HG02798 (cell line): ENCODE measurements around the gene KLHDC9.
"Not testable (repeated sequence)": the region's sequence is repeated elsewhere in the genome, so short reads cannot be mapped to it uniquely, and the experiment has no call there.

Experiments used
- ATAC-seq: cut with Tn5 transposase; IDR thresholded peaks from one replicate; pipeline ENCODE4 v1.9.1; 2021; ENCODE audit warnings: mild to moderate bottlenecking; ENCODE audit not compliant: unreplicated experiment, poor library complexity

Gene KLHDC9, protein sequence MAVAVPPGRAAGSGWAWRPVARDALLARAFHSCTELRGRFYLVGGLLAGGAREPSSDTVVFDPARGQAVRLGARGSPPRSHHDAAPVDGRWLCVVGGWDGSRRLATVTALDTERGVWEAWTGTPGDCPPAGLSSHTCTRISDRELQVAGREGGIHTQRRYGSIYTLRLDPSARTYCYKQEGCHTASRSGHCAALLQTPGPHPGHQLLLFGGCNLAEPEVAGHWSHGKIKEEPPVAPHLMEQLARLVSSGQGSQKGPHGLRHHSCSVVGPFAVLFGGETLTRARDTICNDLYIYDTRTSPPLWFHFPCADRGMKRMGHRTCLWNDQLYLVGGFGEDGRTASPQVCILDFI

DNA sequence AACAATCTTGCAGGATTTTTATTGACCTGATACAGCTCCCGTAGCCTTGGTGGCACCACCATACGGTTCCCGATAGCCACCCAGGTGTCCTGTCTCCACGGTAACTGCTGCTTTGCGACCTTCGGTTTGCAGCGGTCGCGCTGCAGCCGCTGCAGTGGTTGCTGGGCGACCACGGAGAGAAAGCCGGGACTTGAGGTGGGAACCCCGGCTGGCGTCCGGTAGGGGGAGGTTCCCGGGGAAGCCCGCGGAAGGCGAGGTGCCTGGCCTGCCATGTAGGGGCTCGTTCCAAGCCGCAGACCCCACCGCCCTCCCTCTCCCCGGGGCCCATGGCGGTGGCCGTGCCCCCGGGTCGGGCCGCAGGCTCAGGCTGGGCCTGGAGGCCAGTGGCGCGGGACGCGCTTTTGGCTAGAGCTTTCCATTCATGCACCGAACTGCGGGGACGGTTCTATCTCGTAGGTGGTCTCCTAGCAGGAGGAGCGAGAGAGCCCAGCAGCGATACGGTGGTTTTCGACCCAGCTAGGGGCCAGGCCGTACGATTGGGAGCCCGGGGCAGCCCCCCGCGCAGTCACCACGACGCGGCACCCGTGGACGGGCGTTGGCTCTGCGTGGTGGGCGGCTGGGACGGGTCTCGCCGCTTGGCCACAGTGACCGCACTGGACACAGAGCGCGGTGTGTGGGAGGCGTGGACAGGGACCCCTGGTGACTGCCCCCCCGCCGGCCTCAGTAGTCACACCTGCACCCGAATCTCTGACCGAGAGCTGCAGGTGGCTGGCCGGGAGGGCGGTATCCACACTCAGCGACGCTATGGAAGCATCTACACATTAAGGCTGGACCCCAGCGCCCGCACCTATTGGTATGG is at the start of gene KLHDC9:
Gene KLHDC9, plus strand, starts transcription at position 152 of the 859 bp plus-strand sequence. Its CDS starts 175 bp downstream, at position 327.
- ATAC-seq = peak; percentile 77

DNA sequence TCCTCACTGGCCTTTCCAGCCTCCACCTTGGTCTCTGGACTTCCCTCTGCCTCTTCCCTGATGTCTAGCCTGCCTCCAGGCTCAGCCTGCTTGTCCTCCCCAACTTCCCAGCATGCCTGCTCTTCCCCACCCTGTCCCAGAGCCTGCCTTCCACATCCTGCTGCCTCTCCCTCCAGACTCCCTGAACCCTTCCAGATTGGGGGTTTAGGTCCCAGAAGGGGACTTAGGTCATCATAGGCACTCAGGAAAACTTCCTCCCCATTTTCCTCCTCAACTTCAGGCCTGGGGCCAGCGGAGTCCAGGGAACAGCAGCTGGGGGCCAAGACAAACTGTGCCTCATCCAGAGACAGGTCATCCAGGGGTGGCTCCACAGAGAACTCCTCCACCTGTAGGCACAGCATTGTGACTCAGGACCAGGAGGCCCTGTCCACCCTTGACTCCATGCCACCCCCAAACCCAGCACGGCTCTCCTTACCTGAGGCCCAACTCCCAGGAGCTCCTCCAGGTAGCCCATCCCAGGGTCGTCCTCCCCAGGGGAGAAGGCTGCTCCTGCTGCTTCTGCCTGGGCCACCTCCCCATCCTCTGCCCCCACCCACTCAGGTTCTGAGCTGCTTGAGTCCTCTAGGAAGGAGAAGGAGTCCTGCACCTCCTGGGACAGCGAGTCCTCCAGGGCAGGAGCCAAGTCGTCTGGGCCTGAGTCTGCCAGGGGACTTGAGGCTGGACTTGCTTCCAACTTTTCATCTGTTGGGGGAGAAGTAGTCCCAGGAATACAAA is 49.0 kb upstream of the KLHDC9 start:
- ATAC-seq = no peak

DNA sequence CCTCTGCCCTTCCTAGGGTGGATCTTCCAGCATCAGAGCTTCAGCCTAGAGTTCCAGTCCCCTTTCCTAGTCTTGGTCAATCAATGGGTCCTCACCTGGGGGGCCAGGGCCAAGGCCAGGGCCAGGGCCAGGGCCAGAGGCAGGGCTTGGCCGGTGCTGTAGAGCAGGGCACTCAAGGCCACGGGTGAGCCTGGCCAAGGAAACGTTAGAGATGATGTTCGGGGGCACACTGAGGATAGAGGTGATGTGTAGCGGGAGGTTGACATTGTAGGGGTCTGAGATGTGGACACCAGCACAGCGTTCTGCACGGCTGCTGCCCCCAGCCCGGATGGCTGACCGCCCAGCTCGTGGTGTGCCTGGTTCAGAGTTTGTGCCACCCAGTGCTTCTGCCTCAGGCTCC is 46.9 kb upstream of the KLHDC9 start:
- no peak for ATAC-seq

DNA sequence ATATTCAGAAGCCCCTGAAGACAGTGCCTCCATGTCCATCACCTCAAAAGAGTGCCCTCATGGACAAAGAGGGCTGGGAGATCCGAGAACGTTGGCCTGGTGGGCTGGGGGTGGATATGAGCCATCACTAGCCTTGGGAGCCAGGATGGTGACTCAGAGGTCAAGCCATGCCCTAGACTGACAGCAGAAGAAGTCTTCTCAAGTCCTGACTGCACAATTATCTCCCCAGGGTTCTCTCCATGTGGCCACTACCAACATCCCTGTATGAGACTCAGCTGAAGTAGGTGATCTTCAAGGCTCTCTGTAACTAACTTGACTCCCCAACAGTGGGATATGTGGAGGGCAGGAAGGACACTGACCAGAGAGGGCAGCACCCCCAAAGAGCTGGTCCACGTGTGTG is 45.3 kb upstream of the KLHDC9 start:
- no peak for ATAC-seq

DNA sequence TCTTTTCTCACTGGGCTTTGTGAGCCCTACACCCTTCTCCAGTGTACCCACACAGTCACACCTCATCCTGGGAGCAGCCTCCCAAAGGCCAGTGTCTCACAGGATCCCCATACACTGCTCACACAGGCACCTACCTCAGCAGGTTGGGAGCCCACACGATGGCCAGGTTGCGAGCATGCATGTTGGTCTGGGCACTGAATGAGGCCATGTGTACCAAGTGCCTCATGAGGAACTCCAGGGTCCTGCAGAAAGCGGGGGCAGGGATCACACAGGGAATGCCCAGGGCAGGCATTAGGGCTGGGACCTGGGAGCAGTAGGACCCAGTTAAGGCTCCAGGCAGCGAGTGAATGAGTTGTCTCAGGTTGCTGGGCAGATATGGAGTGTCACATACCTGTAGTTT is 43.9 kb upstream of the KLHDC9 start:
- ATAC-seq = no peak

DNA sequence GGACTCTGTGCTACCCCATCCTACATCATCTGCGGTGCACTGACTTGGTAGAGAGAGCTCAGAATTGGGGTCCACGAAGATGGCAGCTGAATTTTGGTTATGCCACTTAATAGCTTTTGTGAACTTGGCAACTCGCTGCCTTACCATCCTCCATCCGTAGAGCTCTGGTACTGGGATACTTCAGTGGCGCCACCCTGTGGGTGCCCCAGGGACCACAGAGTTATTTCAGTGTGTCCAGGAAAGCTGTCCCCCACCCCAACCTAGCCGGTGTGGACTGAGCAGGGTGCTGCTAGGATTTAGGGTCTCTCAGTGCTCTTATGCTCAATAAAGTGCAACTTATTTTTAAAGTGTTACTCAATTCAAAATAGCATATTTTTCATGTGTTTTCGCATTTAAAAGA is 43.4 kb upstream of the KLHDC9 start:
- ATAC-seq = no peak

DNA sequence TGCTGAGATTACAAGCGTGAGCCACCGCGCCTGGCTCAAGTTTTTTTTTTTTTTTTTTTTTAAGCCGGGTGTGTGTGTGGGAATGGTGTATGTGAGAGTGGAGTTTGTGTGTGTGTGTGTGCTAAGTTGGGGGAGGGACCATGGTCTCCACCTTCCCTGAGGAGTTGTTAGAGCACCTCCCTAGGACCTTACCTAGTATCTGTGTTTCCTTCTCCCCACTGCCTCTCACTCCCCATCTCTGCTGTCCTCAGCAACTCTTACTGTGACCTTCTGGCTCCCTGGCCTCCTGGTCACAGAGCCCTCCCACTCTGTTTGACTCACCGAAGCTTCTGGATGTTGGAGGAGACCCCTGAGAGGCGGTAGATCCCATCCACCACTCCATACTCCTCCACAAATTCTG is 38.9 kb upstream of the KLHDC9 start:
- ATAC-seq = no peak

DNA sequence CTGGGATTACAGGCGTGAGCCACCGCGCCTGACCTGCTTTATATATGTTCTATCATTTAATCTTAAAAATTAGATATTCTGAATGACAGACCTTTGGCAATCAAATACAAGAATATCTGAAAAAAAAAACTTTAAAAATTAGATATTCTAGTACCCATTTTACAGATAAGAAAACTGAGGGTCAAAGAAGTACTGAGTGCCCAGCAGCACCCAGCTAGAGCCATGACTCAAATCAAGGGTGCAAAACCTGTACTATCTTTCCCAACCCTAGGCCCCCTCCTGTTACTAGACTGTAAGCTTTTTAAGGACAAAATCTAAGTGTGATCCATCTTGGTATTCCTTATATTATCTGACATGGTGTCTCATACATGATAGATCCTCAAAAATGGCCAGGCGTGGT is 36.7 kb upstream of the KLHDC9 start:
- ATAC-seq = no peak

DNA sequence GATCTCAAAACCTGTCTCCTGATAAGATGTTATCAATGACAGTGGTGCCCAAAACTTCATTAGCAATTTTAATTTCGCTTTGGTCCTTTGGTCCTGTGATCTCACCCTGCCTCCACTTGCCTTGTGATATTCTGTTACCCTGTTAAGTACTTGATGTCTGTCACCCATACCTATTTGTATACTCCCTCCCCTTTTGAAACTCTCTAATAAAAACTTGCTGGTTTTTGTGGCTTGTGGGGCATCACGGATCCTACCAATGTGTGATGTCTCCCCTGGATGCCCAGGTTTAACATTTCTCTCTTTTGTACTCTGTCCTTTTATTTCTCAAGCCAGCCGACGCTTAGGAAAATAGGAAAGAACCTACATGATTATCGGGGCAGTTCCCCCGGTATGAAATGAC is 34.2 kb upstream of the KLHDC9 start:
- ATAC-seq = not testable (repeated sequence)

DNA sequence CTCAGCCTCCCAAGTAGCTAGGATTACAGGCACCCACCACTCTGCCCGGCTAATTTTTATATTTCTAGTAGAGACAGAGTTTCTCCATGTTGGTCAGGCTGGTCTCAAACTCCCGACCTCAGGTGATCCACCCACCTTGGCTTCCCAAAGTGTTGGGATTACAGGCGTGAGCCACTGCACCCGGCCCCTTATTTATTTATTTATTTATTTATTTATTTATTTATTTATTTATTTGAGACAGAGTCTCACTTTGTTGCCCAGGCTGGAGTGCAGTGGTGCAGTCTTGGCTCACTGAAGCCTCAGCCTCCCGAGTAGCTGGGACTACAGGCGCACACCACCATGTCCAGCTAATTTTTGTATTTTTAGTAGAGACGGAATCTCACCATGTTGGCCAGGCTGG is 32.5 kb upstream of the KLHDC9 start:
- ATAC-seq = not testable (repeated sequence)

DNA sequence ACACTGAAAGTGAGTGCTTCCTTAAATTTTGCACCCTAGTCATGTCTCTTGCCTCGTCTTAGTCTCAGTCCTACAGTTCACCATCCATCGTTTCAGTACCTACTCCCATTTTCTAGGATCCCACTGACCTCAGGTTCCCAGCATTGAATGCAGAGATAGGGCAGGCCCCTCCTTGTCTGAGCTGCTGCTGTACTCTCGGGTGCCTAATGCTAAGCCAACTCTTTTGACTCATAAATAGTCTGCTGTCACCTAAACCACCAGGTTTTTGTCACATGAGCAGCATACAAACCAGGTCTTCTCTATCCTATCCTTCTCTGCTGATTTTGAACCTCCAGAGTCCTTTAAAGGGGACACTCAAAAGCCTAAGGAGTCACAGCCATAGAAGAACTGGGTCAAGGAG is 31.5 kb upstream of the KLHDC9 start:
- ATAC-seq = no peak

DNA sequence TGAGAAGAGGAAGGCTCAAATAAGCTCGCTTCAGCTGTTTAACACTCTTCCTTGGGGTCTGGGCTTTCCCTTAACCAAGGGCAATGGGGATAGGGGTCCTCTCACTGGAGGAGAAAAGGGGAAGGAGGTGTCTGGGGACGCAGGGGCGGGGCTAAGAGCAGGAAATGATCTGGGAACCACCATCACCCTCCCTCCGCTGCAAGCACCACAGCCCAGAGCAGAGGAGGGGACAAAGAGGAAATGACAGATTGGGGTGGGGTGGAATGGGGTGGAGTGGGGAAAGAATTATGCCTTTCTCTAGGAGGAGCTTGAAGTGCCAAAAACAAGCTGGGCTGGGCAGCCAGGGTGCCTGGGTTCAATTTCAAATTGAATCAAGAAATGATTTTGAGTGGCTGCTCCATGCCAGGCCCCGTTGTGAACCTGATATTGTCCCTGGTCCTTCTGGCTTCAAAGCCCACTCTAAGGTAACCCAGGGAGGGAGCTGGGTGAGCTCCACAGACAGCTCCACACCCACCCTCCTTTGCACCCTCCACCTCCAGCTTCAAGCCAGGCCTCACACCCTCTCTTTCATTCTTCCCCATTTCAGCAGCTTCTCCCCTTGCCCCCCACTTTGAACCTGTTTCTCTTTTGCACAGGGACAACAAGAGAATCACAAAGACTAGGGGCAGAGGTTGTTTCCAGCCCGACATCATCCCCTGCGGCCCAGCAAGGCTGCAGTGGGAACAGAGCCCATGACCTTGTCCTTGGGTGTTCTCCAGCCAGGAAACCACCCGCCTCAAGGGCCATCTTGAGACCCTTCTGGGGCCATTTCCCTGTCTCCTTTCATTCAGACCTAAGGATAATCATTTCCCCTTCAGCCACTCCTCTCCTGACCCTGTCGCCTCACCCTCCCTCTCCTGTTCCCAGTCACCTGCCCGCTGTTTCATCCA is 29.6 kb upstream of the KLHDC9 start:
- ATAC-seq = peak; percentile 50

DNA sequence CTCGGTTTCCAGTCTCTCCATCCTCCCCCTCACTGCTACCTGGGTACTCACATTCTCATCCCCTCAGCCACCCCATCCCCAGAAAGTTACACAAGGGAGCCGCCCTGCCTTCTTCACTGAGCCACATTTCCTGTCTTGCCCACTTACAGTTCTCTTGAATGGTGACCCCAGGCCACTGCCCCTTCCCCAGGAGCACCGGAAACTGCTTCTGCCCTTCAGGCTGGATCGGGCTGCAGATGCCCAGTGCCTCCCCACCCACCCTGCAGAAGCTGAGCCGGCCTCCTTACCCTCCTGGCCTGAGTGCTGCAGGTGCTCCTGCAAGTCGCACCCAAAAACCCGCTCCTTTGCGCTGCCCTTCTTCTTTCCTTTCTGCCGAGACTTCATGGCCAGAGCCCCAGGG is 28.9 kb upstream of the KLHDC9 start:
- ATAC-seq = peak; percentile 1

DNA sequence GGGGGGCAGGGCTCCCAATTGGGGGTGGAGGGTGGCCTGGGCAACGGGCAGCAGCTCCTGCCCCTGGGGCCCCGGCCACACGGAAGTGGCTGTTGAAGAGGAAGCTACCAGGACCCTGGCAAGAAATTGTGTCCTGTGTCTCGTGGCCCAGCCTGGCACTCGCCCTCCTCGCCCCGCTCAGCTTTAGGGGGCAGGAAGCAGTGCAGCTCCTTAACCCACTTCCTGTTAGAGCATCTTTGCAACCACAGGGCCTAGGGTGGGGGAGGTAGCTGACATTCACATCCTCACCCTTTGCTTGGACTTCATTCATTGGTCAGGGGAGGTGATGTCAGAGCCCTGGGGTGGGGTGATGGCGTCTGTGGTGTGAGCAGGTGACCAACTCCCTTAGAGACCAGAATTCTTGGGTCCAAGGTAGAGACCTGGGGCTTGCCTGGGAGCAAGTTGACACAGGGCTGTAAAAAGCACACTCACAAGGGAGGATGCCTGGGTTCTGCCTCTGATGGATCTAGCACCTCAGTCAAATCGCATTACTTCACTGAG is 28.4 kb upstream of the KLHDC9 start, which contains the start of gene ARHGAP30:
Gene ARHGAP30, minus strand, starts transcription at position 161 of the 540 bp plus-strand sequence. CDS start 267 bp downstream, outside the sequence.
- ATAC-seq = peak; percentile 88

DNA sequence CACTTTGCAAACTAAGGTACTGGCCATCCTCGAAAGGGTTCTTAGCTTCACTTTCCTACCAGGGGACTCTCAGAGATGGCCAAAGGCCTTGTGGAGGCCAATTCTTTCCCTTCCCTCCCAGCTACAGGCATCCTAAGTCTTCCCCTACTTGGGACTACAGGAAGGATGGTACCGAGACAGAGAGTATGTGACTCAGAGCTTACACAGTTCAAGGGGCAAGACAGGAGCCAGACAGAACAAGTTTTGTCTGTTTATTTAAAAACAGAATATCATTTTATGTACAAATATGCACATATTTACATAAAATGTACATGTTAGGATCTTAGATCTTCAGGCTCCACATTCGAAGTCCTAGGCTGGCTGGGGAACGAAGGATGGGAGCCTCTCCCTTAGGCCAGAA is 27.4 kb upstream of the KLHDC9 start:
- ATAC-seq = no peak

DNA sequence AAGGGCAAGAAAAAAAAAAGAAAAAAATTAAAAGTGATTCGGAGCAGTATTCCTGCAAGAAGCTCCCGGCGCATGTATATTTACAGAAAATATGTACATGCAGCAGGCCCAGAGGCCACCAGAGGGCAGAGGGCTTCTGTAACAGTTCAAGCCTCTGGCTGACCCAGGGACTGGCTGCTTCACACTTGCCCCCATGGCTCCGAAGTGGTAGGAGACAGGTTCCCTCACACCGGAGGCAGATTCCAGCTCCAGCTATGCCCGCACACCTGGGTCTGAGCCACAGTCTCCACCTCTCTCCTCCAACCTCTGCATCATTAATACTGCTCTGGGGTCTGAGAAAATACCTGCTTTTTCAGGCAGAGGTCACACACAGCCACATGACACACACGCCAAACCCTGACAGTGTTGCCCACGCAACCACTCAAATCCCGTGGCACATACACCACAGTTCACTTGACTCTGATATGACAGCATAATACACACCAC is 26.2 kb upstream of the KLHDC9 start:
- ATAC-seq = no peak

DNA sequence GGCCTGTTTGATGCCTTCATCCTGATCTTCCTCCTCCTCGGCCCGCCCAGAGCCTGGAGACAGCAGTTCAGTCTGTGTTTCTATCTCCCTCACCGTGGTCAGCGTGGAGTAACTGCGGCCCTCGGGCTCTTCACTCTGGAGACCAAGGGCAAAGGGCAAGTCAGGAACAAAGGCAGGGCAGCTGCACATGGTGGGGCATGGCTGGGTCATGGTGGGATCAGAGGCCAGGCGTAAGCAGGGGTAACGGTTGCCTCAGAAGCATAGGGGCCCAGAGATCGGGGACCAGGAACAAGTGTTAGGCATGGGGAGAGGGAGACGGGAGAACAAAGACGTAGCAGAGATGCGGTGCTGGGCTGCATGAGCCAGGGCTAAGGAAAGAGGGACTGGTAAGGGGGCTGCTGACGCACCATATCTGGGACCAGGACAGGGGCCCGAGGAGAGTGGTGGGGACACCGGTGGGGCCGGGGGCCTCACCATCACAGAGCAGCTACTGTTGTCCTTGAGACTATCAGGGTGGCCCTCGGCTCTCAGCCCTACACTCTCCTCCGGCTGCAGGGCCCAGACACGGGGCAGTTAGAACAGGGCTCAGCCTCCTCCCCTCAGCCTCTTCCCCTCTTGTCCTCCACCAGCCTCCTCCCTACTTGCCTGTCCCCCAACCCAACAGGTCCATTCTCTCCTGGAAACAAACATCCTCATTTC is 25.3 kb upstream of the KLHDC9 start:
- no peak for ATAC-seq

DNA sequence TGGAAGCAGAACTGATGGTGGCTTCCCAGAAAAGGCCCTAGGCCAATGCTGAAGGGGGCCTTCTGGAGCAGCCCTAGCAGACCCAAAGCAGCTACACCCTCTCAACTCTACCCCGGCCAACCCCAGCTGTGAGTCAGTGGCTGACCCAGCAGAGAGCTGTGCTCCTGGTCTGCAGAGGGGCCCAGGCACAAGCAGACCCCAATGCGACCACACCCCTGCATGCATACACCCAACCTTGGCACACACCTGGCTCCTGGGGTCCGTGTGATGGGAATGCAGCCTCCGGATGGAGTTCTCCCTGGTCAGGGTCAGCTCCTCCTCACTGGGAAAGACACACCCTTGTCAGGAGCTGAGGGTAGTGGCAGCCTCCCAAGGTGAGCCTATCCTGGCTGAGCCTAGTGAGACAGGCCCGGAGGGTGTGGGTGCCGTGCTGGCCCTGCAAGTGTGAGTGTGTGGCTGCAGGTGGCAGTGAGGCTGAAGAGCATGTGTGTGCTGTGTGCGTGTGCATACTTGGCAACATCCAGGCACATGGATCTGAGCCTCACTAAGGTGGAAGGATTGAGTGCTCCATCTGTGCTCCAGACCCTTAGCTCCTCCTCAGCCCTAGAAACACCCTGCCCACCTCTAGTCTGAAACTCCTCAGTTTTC is 24.6 kb upstream of the KLHDC9 start:
- ATAC-seq = no peak
